Mesendoderm (in vitro differentiated cells): Measurements from ENCODE around the gene LSM4.

Source experiments
- DNase-seq: peaks from one replicate; pipeline ENCODE4 v3.0.0; 2013
- H2AK5ac ChIP-seq: 2 replicates; pipeline ENCODE4 v1.6.1; 2013; ENCODE audit warnings: low read length, inconsistent platforms
- H2BK120ac ChIP-seq: 2 replicates; pipeline ENCODE4 v1.6.1; 2013; ENCODE audit warnings: low read depth, mild to moderate bottlenecking, low read length, moderate library complexity, mixed read lengths
- H2BK15ac ChIP-seq: replicated peaks from 2 replicates; pipeline ENCODE4 v1.6.1; 2013; ENCODE audit warnings: low read depth, mild to moderate bottlenecking, moderate library complexity
- H2BK5ac ChIP-seq: 2 replicates; pipeline ENCODE4 v1.6.1; 2013; ENCODE audit warnings: low read length, inconsistent platforms
- H3K18ac ChIP-seq: 2 replicates; pipeline ENCODE4 v1.6.1; 2013; ENCODE audit warnings: mild to moderate bottlenecking, low read length, mixed read lengths
- H3K23ac ChIP-seq: one replicate; pipeline ENCODE4 v1.6.1; 2013; ENCODE audit warnings: low read length
- H3K27ac ChIP-seq: 2 replicates; pipeline ENCODE4 v1.5.1; 2013; ENCODE audit warnings: low read depth, mild to moderate bottlenecking, inconsistent platforms, low read length, moderate library complexity
- H3K27me3 ChIP-seq: 2 replicates; pipeline ENCODE4 v1.6.1; 2013; ENCODE audit warnings: low read length, control low read depth, mild to moderate bottlenecking, inconsistent platforms; ENCODE audit not compliant: insufficient read depth, poor library complexity
- H3K36me3 ChIP-seq: 2 replicates; pipeline ENCODE4 v1.6.1; 2013; ENCODE audit warnings: low read length, inconsistent platforms; ENCODE audit not compliant: control insufficient read depth, insufficient read depth
- H3K4ac ChIP-seq: one replicate; pipeline ENCODE4 v1.6.1; 2013; ENCODE audit warnings: low read depth, mild to moderate bottlenecking, low read length, moderate library complexity
- H3K4me1 ChIP-seq: 2 replicates; pipeline ENCODE4 v1.6.1; 2013; ENCODE audit warnings: low read depth, low read length, inconsistent platforms; ENCODE audit not compliant: control insufficient read depth
- H3K4me2 ChIP-seq: 2 replicates; pipeline ENCODE4 v1.6.1; 2013; ENCODE audit warnings: low read length
- H3K4me3 ChIP-seq: 2 replicates; pipeline ENCODE4 v1.5.1; 2013; ENCODE audit warnings: mild to moderate bottlenecking, low read length
- H3K56ac ChIP-seq: one replicate; pipeline ENCODE4 v1.6.1; 2013; ENCODE audit warnings: low read length
- H3K79me1 ChIP-seq: 2 replicates; pipeline ENCODE4 v1.6.1; 2013; ENCODE audit warnings: low read length, inconsistent platforms
- H3K79me2 ChIP-seq: 2 replicates; pipeline ENCODE4 v1.6.1; 2013; ENCODE audit warnings: mild to moderate bottlenecking, low read length; ENCODE audit not compliant: control insufficient read depth, insufficient read depth
- H3K9ac ChIP-seq: 2 replicates; pipeline ENCODE4 v1.6.1; 2013; ENCODE audit warnings: low read length, inconsistent platforms
- H4K5ac ChIP-seq: one replicate; pipeline ENCODE4 v1.6.1; 2013; ENCODE audit warnings: low read length
- H4K8ac ChIP-seq: one replicate; pipeline ENCODE4 v1.6.1; 2013; ENCODE audit warnings: low read depth, mild to moderate bottlenecking, control low read depth, low read length, moderate library complexity
- WGBS: extraction: QIAGEN DNeasy Blood & Tissue Kit; methylation state at CpG from one replicate; pipeline ENCODE4 v1.1.7; 2013; ENCODE audit warnings: low lambda C conversion rate, missing lambda C conversion rate; ENCODE audit not compliant: insufficient coverage; ENCODE audit errors: extremely low coverage; 5-methylcytosine and 5-hydroxymethylcytosine counted together

LSM4 gene

GRCh38 chr19:18339723-18340122 lies 16.8 kb upstream of the LSM4 start:
- Histone ChIP-seq H2BK120ac (no peak overlapping the region), H3K27me3 (no peaks in the 10 kb centered on the region), H3K4me2 (no peak overlapping the region), H3K4ac (no peak overlapping the region), H3K4me1 (peaks cover 7% of the 10 kb centered on the region), H2AK5ac (no peak overlapping the region), H3K79me1 (peaks cover 2% of the 10 kb centered on the region), H3K56ac (peak overlapping the region; percentile 58), H3K4me3 (no peak overlapping the region), H3K27ac (no peak overlapping the region), H3K79me2 (no peaks in the 10 kb centered on the region), H2BK15ac (no peak overlapping the region), H2BK5ac (no peak overlapping the region), H3K9ac (peak overlapping the region; percentile 19), H4K5ac (no peak overlapping the region), H3K18ac (no peak overlapping the region), H3K36me3 (no peaks in the 10 kb centered on the region), H3K23ac (no peak overlapping the region), H4K8ac (no peak overlapping the region)
- peak; percentile 94 for DNase-seq
- no CpG with 5 or more reads among the region's 6 CpGs for WGBS

- WGBS, result no CpG with 5 or more reads among the region's 9 CpGs
- Histone ChIP-seq H2AK5ac (no peak overlapping the region), H3K27me3 (no peaks in the 10 kb centered on the region), H3K36me3 (no peaks in the 10 kb centered on the region), H4K8ac (no peak overlapping the region), H3K9ac (no peak overlapping the region), H3K4ac (no peak overlapping the region), H3K4me1 (peaks cover 7% of the 10 kb centered on the region), H3K18ac (no peak overlapping the region), H3K4me2 (no peak overlapping the region), H2BK5ac (no peak overlapping the region), H3K23ac (no peak overlapping the region), H2BK120ac (no peak overlapping the region), H3K56ac (no peak overlapping the region), H2BK15ac (no peak overlapping the region), H3K4me3 (no peak overlapping the region), H3K79me2 (no peaks in the 10 kb centered on the region), H4K5ac (no peak overlapping the region), H3K79me1 (peaks cover 2% of the 10 kb centered on the region), H3K27ac (no peak overlapping the region)
- no peak for DNase-seq
These were observed 15.7 kb upstream of the LSM4 start for GRCh38 chr19:18338541-18338940.

GRCh38 chr19:18336121-18336520 lies 13.2 kb upstream of the LSM4 start:
- H3K79me2 ChIP-seq, result no peaks in the 10 kb centered on the region
- no peak overlapping the region for H2BK120ac ChIP-seq
- DNase-seq, result no peak
- peaks cover 4% of the 10 kb centered on the region for H3K4me1 ChIP-seq
- no peak overlapping the region for H3K23ac ChIP-seq
- H3K56ac ChIP-seq, result no peak overlapping the region
- H4K5ac ChIP-seq, result no peak overlapping the region
- no peaks in the 10 kb centered on the region for H3K36me3 ChIP-seq
- H3K9ac ChIP-seq, result no peak overlapping the region
- no peak overlapping the region for H2BK15ac ChIP-seq
- H3K27me3 ChIP-seq, result no peaks in the 10 kb centered on the region
- no peak overlapping the region for H2BK5ac ChIP-seq
- H3K79me1 ChIP-seq, result no peaks in the 10 kb centered on the region
- no peak overlapping the region for H3K4me3 ChIP-seq
- no peak overlapping the region for H3K4me2 ChIP-seq
- no peak overlapping the region for H3K4ac ChIP-seq
- H3K18ac ChIP-seq, result no peak overlapping the region
- H2AK5ac ChIP-seq, result no peak overlapping the region
- no CpG with 5 or more reads among the region's 7 CpGs for WGBS
- H3K27ac ChIP-seq, result no peak overlapping the region
- no peak overlapping the region for H4K8ac ChIP-seq

- Histone ChIP-seq H3K56ac (no peak overlapping the region), H4K5ac (no peak overlapping the region), H3K18ac (no peak overlapping the region), H3K4me1 (peaks cover 3% of the 10 kb centered on the region), H3K27ac (no peak overlapping the region), H3K9ac (no peak overlapping the region), H2BK120ac (no peak overlapping the region), H3K4me2 (no peak overlapping the region), H2BK15ac (no peak overlapping the region), H3K4me3 (no peak overlapping the region), H3K4ac (no peak overlapping the region), H3K27me3 (no peaks in the 10 kb centered on the region), H3K79me1 (no peaks in the 10 kb centered on the region), H3K79me2 (no peaks in the 10 kb centered on the region), H3K23ac (no peak overlapping the region), H3K36me3 (no peaks in the 10 kb centered on the region), H2AK5ac (no peak overlapping the region), H4K8ac (no peak overlapping the region), H2BK5ac (no peak overlapping the region)
- DNase-seq, result no peak
- WGBS, result no CpG with 5 or more reads among the region's 6 CpGs
These were observed 10.8 kb upstream of the LSM4 start for GRCh38 chr19:18333680-18334079.

GRCh38 chr19:18332917-18333530 lies 10.1 kb upstream of the LSM4 start:
- Histone ChIP-seq H3K9ac (no peak overlapping the region), H3K4me1 (peaks cover 4% of the 10 kb centered on the region), H2AK5ac (no peak overlapping the region), H3K18ac (no peak overlapping the region), H2BK5ac (no peak overlapping the region), H3K4ac (no peak overlapping the region), H2BK15ac (no peak overlapping the region), H3K56ac (peak overlapping the region; percentile 64), H3K79me2 (no peaks in the 10 kb centered on the region), H3K27me3 (no peaks in the 10 kb centered on the region), H3K23ac (no peak overlapping the region), H3K27ac (no peak overlapping the region), H4K5ac (no peak overlapping the region), H3K79me1 (no peaks in the 10 kb centered on the region), H3K4me3 (no peak overlapping the region), H4K8ac (no peak overlapping the region), H3K4me2 (no peak overlapping the region), H3K36me3 (no peaks in the 10 kb centered on the region), H2BK120ac (no peak overlapping the region)
- DNase-seq, result no peak
- no CpG with 5 or more reads among the region's 15 CpGs for WGBS

- H3K27me3 ChIP-seq, result no peaks in the 10 kb centered on the region
- no CpG with 5 or more reads among the region's 9 CpGs for WGBS
- H3K79me1 ChIP-seq, result no peaks in the 10 kb centered on the region
- H3K4me2 ChIP-seq, result no peak overlapping the region
- H3K4me1 ChIP-seq, result peaks cover 4% of the 10 kb centered on the region
- H3K79me2 ChIP-seq, result no peaks in the 10 kb centered on the region
- H2BK120ac ChIP-seq, result no peak overlapping the region
- no peak overlapping the region for H4K8ac ChIP-seq
- no peak overlapping the region for H3K23ac ChIP-seq
- H3K27ac ChIP-seq, result no peak overlapping the region
- DNase-seq, result no peak
- H3K56ac ChIP-seq, result no peak overlapping the region
- H2BK15ac ChIP-seq, result no peak overlapping the region
- H4K5ac ChIP-seq, result no peak overlapping the region
- H3K18ac ChIP-seq, result no peak overlapping the region
- no peak overlapping the region for H3K9ac ChIP-seq
- H2AK5ac ChIP-seq, result no peak overlapping the region
- H3K4ac ChIP-seq, result no peak overlapping the region
- no peak overlapping the region for H3K4me3 ChIP-seq
- no peak overlapping the region for H2BK5ac ChIP-seq
- no peaks in the 10 kb centered on the region for H3K36me3 ChIP-seq
These were observed 8.0 kb upstream of the LSM4 start for GRCh38 chr19:18330868-18331267.
